ENCODE measurements around the gene DGCR6. TPM values are rescaled to one million over a fixed set of nuclear protein-coding genes. Genes with fewer than 3 reads are reported as not detected.
"Not testable (repeated sequence)": the region's sequence is repeated elsewhere in the genome, so short reads cannot be mapped to it uniquely, and the experiment has no call there.

DGCR6 gene
- total RNA-seq, 1 donor from 2014 or later, result 2.8 TPM

- peak; percentile 40 for DNase-seq (ENCODE audit: low spot score)
- intact Hi-C loops (cut with DNase I); ATAC-seq: not testable (repeated sequence)
Measured at GRCh38 chr22:18957621-18958320, 51.7 kb downstream of the DGCR6 start.

DNA sequence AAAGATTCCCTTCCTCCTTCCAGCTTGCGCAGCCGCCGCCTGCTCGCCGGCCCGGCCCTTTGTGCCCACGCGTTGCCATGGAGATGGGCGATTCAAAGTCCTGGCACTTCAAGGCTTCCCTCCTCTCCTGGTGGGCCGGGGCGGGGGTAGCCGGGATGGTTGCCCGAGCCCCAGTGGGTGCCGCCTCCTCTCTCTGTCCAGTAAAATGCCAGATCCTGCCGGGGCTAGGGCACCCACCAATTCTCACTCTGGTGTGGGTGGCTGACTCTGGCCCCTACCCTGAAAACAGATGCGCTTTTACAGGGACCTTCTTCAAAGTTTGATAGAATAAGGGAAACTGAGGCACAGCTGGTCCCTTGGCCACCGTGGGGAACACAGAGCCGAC, 52.2 kb downstream of the DGCR6 start:
- intact Hi-C loops (cut with DNase I); ATAC-seq: not testable (repeated sequence)
- DNase-seq (ENCODE audit: low spot score), result peak; percentile 51

GRCh38 chr22:18958738-18959137, 52.6 kb downstream of the DGCR6 start:
- ATAC-seq; intact Hi-C loops (cut with DNase I): not testable (repeated sequence)
- DNase-seq (ENCODE audit: low spot score), result peak; percentile 36

DNA sequence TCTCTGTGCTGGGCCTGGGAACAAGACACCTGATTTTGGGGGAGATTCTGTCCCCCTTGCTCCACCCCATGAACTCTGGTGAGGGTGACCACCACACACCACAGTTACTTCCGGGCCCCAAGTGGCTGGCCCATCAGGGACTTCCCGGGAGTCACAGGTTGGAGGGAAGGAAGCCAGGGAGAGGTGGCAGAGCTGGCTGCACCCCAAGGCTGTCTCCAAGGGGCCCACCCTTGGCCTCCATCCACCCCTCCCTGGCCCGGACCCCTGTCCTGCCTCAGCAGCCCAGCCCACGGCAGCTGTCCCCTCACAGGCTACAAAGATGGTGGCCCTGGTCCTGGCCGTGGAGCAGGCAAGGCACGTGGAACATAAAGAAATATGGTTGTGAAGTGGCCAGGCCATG, 53.1 kb downstream of the DGCR6 start:
- DNase-seq (ENCODE audit: low spot score), result peak; percentile 35
- intact Hi-C loops (cut with DNase I); ATAC-seq: not testable (repeated sequence)

- intact Hi-C loops (cut with DNase I), result loop anchor here (10.0 kb wide), 1 partner anchor 1315 kb away; no protein-coding TSS in a partner anchor
- ATAC-seq, result not testable (repeated sequence)
- peak; percentile 50 for DNase-seq (ENCODE audit: low spot score)
Measured at GRCh38 chr22:18959741-18960140, 53.6 kb downstream of the DGCR6 start.

- peak; percentile 28 for DNase-seq (ENCODE audit: low spot score)
- intact Hi-C loops (cut with DNase I), result loop anchor here (10.0 kb wide), 1 partner anchor 1315 kb away; no protein-coding TSS in a partner anchor
- not testable (repeated sequence) for ATAC-seq
Measured at GRCh38 chr22:18960166-18960820, 54.2 kb downstream of the DGCR6 start.

DNA sequence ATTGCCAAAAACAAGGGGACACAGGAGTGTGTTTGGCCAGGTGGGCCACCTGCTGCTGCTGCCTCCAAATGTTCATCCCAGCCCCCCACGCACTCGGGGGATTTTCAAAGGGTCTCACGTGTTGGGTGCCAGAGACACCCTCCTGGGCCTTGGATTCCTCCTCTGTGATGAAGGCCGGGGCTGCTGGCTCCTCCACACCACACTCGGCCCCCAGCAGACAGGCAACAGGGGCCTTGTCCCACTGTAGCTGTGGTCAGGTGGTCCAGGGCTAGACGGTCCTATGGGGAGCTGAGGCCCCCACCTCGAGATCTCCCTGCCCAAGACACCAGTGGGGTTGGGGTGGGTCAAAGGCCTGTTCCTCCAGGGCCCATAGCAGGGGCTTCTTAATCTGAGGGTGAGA, 55.1 kb downstream of the DGCR6 start:
- not testable (repeated sequence) for ATAC-seq
- intact Hi-C loops (cut with DNase I), result loop anchor here (10.0 kb wide), 1 partner anchor 1314 kb away; no protein-coding TSS in a partner anchor
- DNase-seq (ENCODE audit: low spot score), result peak; percentile 45

Other genes starting within 250 kb of the DGCR6 start
- gene PRODH, start 30.0 kb downstream of the DGCR6 start, total RNA-seq, result 23.5 TPM
- gene DGCR2, start 216.1 kb downstream of the DGCR6 start, total RNA-seq, result 37.2 TPM
- not detected for gene TSSK2, start 225.0 kb downstream of the DGCR6 start, total RNA-seq
- 14.8 TPM for gene ESS2, start 238.3 kb downstream of the DGCR6 start, total RNA-seq
- not detected for gene GSC2, start 244.0 kb downstream of the DGCR6 start, total RNA-seq

Data from sciatic nerve (tissue), 2 donors.